Body of pancreas (tissue), 4 donors: ENCODE results near the gene IQGAP2. TPM values are rescaled to one million over a fixed set of nuclear protein-coding genes. Genes with fewer than 3 reads are reported as not detected.

ENCODE experiments used
- ATAC-seq: fragments of 150-250 bp; one replicate; pipeline ENCODE4 v1.9.1; 2016
- DNase-seq, 4 donors: peaks; one replicate each; pipeline ENCODE4 v3.0.0-alpha.2; 2019
- H3K27ac ChIP-seq, 4 donors: fragments of 200-600 bp; sonication (generic); 1 replicate in 3 of 4; 2 replicates in 1 of 4; pipeline versions ENCODE4 v1.5.1 to v1.6.1; 2016 to 2019; ENCODE audit warnings: mild to moderate bottlenecking in 1 of 4, mixed read lengths in 1 of 4, moderate library complexity in 1 of 4
- H3K27me3 ChIP-seq, 2 donors: fragments of 200-600 bp; sonication (generic); one replicate each; pipeline ENCODE4 v1.6.0; 2016; ENCODE audit warnings: mild to moderate bottlenecking in 1 of 2
- H3K36me3 ChIP-seq, 2 donors: fragments of 200-600 bp; sonication (generic); replicated peaks in 1 of 2; 2 replicates each; pipeline ENCODE4 v1.5.1; 2016; ENCODE audit warnings: low read depth in 2 of 2; ENCODE audit not compliant: insufficient read depth in 1 of 2
- H3K4me1 ChIP-seq: fragments of 200-600 bp; sonication (generic); one replicate; pipeline ENCODE4 v1.6.0; 2016
- H3K4me3 ChIP-seq, 2 donors: fragments of 200-600 bp; sonication (generic); 1 replicate in 1 of 2; 2 replicates in 1 of 2; pipeline ENCODE4 v1.5.1; 2016 to 2019
- H3K9me3 ChIP-seq, 3 donors: fragments of 200-600 bp; sonication (generic); 1 replicate in 2 of 3; 2 replicates in 1 of 3; pipeline ENCODE4 v1.5.1; 2016
- CTCF ChIP-seq, 7 experiments: fragments of 450-650 bp in 4 of 7; fragments of 200-600 bp in 3 of 7; sonication (generic) in 3 of 7; IDR thresholded peaks; one replicate each; pipeline ENCODE4 v1.5.1; 2016 to 2019; ENCODE audit warnings: antibody characterized with exemption in 7 of 7
- POLR2A ChIP-seq, 3 donors: fragments of 450-650 bp; IDR thresholded peaks; one replicate each; pipeline ENCODE4 v1.6.1; 2016; ENCODE audit warnings: antibody characterized with exemption in 3 of 3, mild to moderate bottlenecking in 2 of 3
- WGBS, 2 donors: methylation state at CpG; one replicate each; pipeline ENCODE4 v1.1.5; 2017; 5-methylcytosine and 5-hydroxymethylcytosine counted together
- intact Hi-C: fragments of 100-400 bp; cut with DNase I; formaldehyde crosslinking; loops from one replicate; pipeline ENCODE4 v1.15.1; 2023
- total RNA-seq, 2 donors: library from RNA; depleted of rRNA; stranded (reverse); fragments of >200 nt; gene quantifications; one replicate each; pipeline ENCODE4 v1.1.0, GENCODE V29; 2016

The IQGAP2 gene
- total RNA-seq, 2 donors from 2014 or later: 41.2 to 49.5 TPM

GRCh38 chr5:76709762-76710161 lies 306.7 kb downstream of the IQGAP2 start:
- H3K4me1 ChIP-seq: peaks cover 2% of the 10 kb centered on the region
- WGBS, 2 donors: 79 to 87% methylated on average over 2 of the region's 2 CpGs
- no peak overlapping the region for H3K4me3 ChIP-seq
- no peaks in the 10 kb centered on the region for H3K9me3 ChIP-seq
- ATAC-seq (no peak), DNase-seq (no peak)
- H3K27ac ChIP-seq: no peak overlapping the region
- TF ChIP-seq CTCF (IDR thresholded peaks at IDR 0.05) (no peak), POLR2A (IDR thresholded peaks at IDR 0.05) (no peak)
- H3K27me3 ChIP-seq: no peaks in the 10 kb centered on the region
- no peaks in the 10 kb centered on the region for H3K36me3 ChIP-seq
- intact Hi-C loops: no loop called here

- ATAC-seq: no peak
- Histone ChIP-seq H3K27me3 (no peaks in the 10 kb centered on the region), H3K4me1 (peaks cover 11% of the 10 kb centered on the region), H3K36me3 (no peaks in the 10 kb centered on the region), H3K27ac (no peak overlapping the region), H3K4me3 (no peak overlapping the region), H3K9me3 (no peaks in the 10 kb centered on the region)
- intact Hi-C loops: no loop called here
- WGBS, 2 donors: 86 to 90% methylated on average over 4 of the region's 4 CpGs
- TF ChIP-seq CTCF (IDR thresholded peaks at IDR 0.05) (no peak), POLR2A (IDR thresholded peaks at IDR 0.05) (no peak)
- DNase-seq: no peak
These were observed 307.9 kb downstream of the IQGAP2 start for GRCh38 chr5:76710991-76711390.

- ATAC-seq (peak; percentile 41), DNase-seq (peak in 1 of 4 donors; percentile 18)
- 8 to 10% methylated on average over 28 to 52 of the region's 52 CpGs for WGBS, 2 donors
- H3K9me3 ChIP-seq: no peaks in the 10 kb centered on the region
- no peaks in the 10 kb centered on the region for H3K36me3 ChIP-seq
- H3K27ac ChIP-seq: peak overlapping the region in 2 of 4 donors; percentile 12 to 31
- H3K4me3 ChIP-seq: peak overlapping the region; percentile 34 to 92
- peaks cover 0 to 6% of the 10 kb centered on the region in 2 donors for H3K27me3 ChIP-seq
- H3K4me1 ChIP-seq: peaks cover 20% of the 10 kb centered on the region
- no peak for TF ChIP-seq POLR2A (IDR thresholded peaks at IDR 0.05)
- TF ChIP-seq CTCF (IDR thresholded peaks at IDR 0.05): no peak
- intact Hi-C loops: no loop called here
These were observed 311.8 kb downstream of the IQGAP2 start for GRCh38 chr5:76714751-76715485.

GRCh38 chr5:76715486-76715735 lies 312.3 kb downstream of the IQGAP2 start:
- H3K36me3 ChIP-seq: no peaks in the 10 kb centered on the region
- TF ChIP-seq POLR2A (IDR thresholded peaks at IDR 0.05) (no peak), CTCF (IDR thresholded peaks at IDR 0.05) (no peak)
- H3K27me3 ChIP-seq: peaks cover 0 to 6% of the 10 kb centered on the region in 2 donors
- H3K4me3 ChIP-seq: peak overlapping the region; percentile 34 to 92
- peak overlapping the region in 1 of 4 donors; percentile 31 for H3K27ac ChIP-seq
- H3K9me3 ChIP-seq: no peaks in the 10 kb centered on the region
- intact Hi-C loops: no loop called here
- ATAC-seq: no peak
- 0 to 2% methylated on average over 8 to 14 of the region's 14 CpGs for WGBS, 2 donors
- no peak for DNase-seq
- H3K4me1 ChIP-seq: peaks cover 20% of the 10 kb centered on the region
